NT2/D1 (cell line): ENCODE data around the gene SLFN12L.

Source experiments
- SUZ12 ChIP-seq: IDR thresholded peaks from 2 replicates; pipeline ENCODE4 v1.6.1; 2011; ENCODE audit not compliant: insufficient read length, insufficient read depth; ENCODE audit errors: extremely low read depth
- YY1 ChIP-seq: IDR thresholded peaks from 2 replicates; pipeline ENCODE4 v1.6.1; 2011; ENCODE audit not compliant: insufficient read length, insufficient read depth
- ZNF274 ChIP-seq: IDR thresholded peaks from 2 replicates; pipeline ENCODE4 v1.6.1; 2011; ENCODE audit warnings: mild to moderate bottlenecking, low read depth, low read length

- TF ChIP-seq ZNF274 (no peak), SUZ12 (no peak), YY1 (no peak)
Observed at GRCh38 chr17:35447499-35447898, 90.0 kb downstream of the SLFN12L start.
